Natural killer cell treated with Interleukin-12 subunit alpha and Interleukin-12 subunit beta and Interleukin-15 and Interleukin-18, amount 100 ng/mL, for 72 hours (primary cell): ENCODE data around the gene SMOC2. TPM values are rescaled to one million over a fixed set of nuclear protein-coding genes. Genes with fewer than 3 reads are reported as not detected.
"Not testable (repeated sequence)": the region's sequence is repeated elsewhere in the genome, so short reads cannot be mapped to it uniquely, and the experiment has no call there.

Experiments
- ATAC-seq, 2 donors: fragments of 150-1000 bp; cut with Tn5 transposase in 1 of 2; sonication (Bioruptor Pico), chemical (Tn5 transposase) in 1 of 2; 2 replicates each; pipeline ENCODE4 v1.10.0; 2021
- DNase-seq: peaks from one replicate; pipeline ENCODE4 v3.0.0; 2022; ENCODE audit warnings: low spot score
- H3K27ac Mint-ChIP-seq, 2 donors: 1 replicate in 1 of 2; 2 replicates in 1 of 2; pipeline ENCODE4 v1.8.0; 2022; ENCODE audit warnings: mixed read lengths in 2 of 2, mild to moderate bottlenecking in 1 of 2, moderate library complexity in 1 of 2
- H3K27me3 Mint-ChIP-seq, 2 donors: 1 replicate in 1 of 2; 2 replicates in 1 of 2; pipeline ENCODE4 v1.8.0; 2022; ENCODE audit warnings: mixed read lengths in 2 of 2
- H3K36me3 Mint-ChIP-seq: one replicate; pipeline ENCODE4 v1.8.0; 2022; ENCODE audit warnings: mixed read lengths
- H3K4me1 Mint-ChIP-seq, 2 donors: 1 replicate in 1 of 2; 2 replicates in 1 of 2; pipeline ENCODE4 v1.8.0; 2022; ENCODE audit warnings: low read depth in 2 of 2, mixed read lengths in 2 of 2, mild to moderate bottlenecking in 1 of 2
- H3K4me3 Mint-ChIP-seq: one replicate; pipeline ENCODE4 v1.8.0; 2022; ENCODE audit warnings: mixed read lengths
- H3K9me3 Mint-ChIP-seq: 2 replicates; pipeline ENCODE4 v1.8.0; 2022; ENCODE audit warnings: mixed read lengths
- total RNA-seq, 2 donors: library from RNA; stranded (reverse); gene quantifications; one replicate each; pipeline ENCODE4 v1.2.3, GENCODE V29; 2022

Gene SMOC2
- total RNA-seq, 2 donors from 2014 or later: not detected

GRCh38 chr6:168529214-168529613, 88.2 kb downstream of the SMOC2 start:
- Mint-ChIP-seq H3K36me3 (no peaks in the 10 kb centered on the region), H3K27me3 (peaks cover 0 to 10% of the 10 kb centered on the region in 2 donors), H3K27ac (no peak overlapping the region), H3K4me3 (no peak overlapping the region), H3K4me1 (no peaks in the 10 kb centered on the region), H3K9me3 (no peaks in the 10 kb centered on the region)
- ATAC-seq (no peak), DNase-seq (no peak)

GRCh38 chr6:168530653-168531071, 89.7 kb downstream of the SMOC2 start:
- no peak overlapping the region for H3K27ac Mint-ChIP-seq
- no peak overlapping the region for H3K4me3 Mint-ChIP-seq
- no peaks in the 10 kb centered on the region for H3K9me3 Mint-ChIP-seq

DNA sequence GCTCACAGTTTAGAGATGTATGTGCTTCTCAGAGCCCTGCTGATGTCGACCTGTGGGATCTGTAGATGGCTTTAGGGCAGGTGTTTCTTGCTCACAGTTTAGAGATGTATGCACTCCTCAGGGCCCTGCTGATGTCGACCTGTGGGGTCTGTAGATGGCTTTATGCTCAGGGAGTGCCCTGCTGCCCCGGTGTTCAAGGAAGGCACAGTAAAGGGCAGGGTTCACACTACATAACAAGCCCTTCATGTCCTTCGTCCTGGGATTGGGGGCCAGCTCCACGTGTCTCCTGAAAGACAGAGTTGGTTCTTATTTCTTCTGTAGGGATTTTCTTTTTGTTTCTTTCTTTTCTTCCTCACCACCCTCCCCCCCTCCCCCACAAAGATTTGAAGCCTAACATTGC, 91.1 kb downstream of the SMOC2 start:
- Mint-ChIP-seq H3K4me1 (no peaks in the 10 kb centered on the region), H3K27me3 (peaks cover 0 to 7% of the 10 kb centered on the region in 2 donors), H3K27ac (no peak overlapping the region), H3K9me3 (no peaks in the 10 kb centered on the region), H3K4me3 (no peak overlapping the region), H3K36me3 (no peaks in the 10 kb centered on the region)
- DNase-seq (no peak), ATAC-seq (peak in 1 of 2 donors; percentile 53)

More at GRCh38 chr6:168530653-168531071, 89.7 kb downstream of the SMOC2 start:
- Mint-ChIP-seq H3K27me3 (peaks cover 0 to 10% of the 10 kb centered on the region in 2 donors), H3K36me3 (no peaks in the 10 kb centered on the region), H3K4me1 (no peaks in the 10 kb centered on the region)
- no peak for ATAC-seq
- no peak for DNase-seq

GRCh38 chr6:168533414-168533813, 92.4 kb downstream of the SMOC2 start:
- ATAC-seq (no peak), DNase-seq (no peak)
- no peaks in the 10 kb centered on the region for H3K9me3 Mint-ChIP-seq
- H3K4me1 Mint-ChIP-seq: no peaks in the 10 kb centered on the region
- H3K27ac Mint-ChIP-seq: no peak overlapping the region
- no peak overlapping the region for H3K4me3 Mint-ChIP-seq
- H3K27me3 Mint-ChIP-seq: peaks cover 0 to 7% of the 10 kb centered on the region in 2 donors
- no peaks in the 10 kb centered on the region for H3K36me3 Mint-ChIP-seq

- DNase-seq (no peak), ATAC-seq (no peak)
- no peaks in the 10 kb centered on the region for H3K36me3 Mint-ChIP-seq
- H3K4me1 Mint-ChIP-seq: no peaks in the 10 kb centered on the region
- no peaks in the 10 kb centered on the region for H3K9me3 Mint-ChIP-seq
- H3K27me3 Mint-ChIP-seq: peaks cover 0 to 7% of the 10 kb centered on the region in 2 donors
- no peak overlapping the region for H3K4me3 Mint-ChIP-seq
- H3K27ac Mint-ChIP-seq: no peak overlapping the region
These were observed 93.3 kb downstream of the SMOC2 start for GRCh38 chr6:168534265-168534664.

GRCh38 chr6:168535711-168536110, 94.7 kb downstream of the SMOC2 start:
- H3K27ac Mint-ChIP-seq: no peak overlapping the region
- ATAC-seq (no peak), DNase-seq (no peak)
- H3K4me1 Mint-ChIP-seq: no peaks in the 10 kb centered on the region
- no peaks in the 10 kb centered on the region for H3K9me3 Mint-ChIP-seq
- no peak overlapping the region for H3K4me3 Mint-ChIP-seq
- H3K27me3 Mint-ChIP-seq: peaks cover 0 to 14% of the 10 kb centered on the region in 2 donors
- H3K36me3 Mint-ChIP-seq: no peaks in the 10 kb centered on the region

DNA sequence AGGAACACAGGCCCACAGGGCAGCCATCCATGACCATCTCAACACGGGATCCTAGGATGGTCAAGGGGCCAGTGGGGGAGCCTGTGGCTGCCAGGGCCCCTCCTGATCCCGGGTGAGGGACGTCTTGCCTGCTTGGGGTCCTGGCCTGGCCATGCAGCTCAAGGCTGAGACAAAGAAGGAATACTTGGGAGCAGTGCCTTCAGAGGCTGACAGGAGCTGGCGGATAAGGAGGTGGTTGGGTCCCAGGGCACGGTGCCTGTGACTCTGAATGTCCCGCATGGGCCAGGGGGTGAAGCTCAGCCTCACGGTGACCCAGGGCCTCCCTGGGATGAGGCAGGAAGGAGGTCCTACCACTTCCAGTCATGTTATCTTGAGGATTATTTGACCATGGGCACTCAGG, 95.2 kb downstream of the SMOC2 start:
- ATAC-seq (no peak), DNase-seq (no peak)
- no peak overlapping the region for H3K4me3 Mint-ChIP-seq
- peaks cover 3 to 17% of the 10 kb centered on the region in 2 donors for H3K27me3 Mint-ChIP-seq
- H3K4me1 Mint-ChIP-seq: no peaks in the 10 kb centered on the region
- no peak overlapping the region for H3K27ac Mint-ChIP-seq
- H3K36me3 Mint-ChIP-seq: no peaks in the 10 kb centered on the region
- H3K9me3 Mint-ChIP-seq: no peaks in the 10 kb centered on the region

GRCh38 chr6:168536665-168537539, 95.9 kb downstream of the SMOC2 start:
- Mint-ChIP-seq H3K4me1 (no peaks in the 10 kb centered on the region), H3K27ac (no peak overlapping the region), H3K27me3 (peaks cover 5 to 20% of the 10 kb centered on the region in 2 donors), H3K36me3 (no peaks in the 10 kb centered on the region), H3K4me3 (no peak overlapping the region), H3K9me3 (no peaks in the 10 kb centered on the region)
- peak in 1 of 2 donors; percentile 22 for ATAC-seq
- DNase-seq: no peak

GRCh38 chr6:168537540-168537884, 96.5 kb downstream of the SMOC2 start:
- Mint-ChIP-seq H3K4me3 (no peak overlapping the region), H3K36me3 (no peaks in the 10 kb centered on the region), H3K27me3 (peaks cover 5 to 23% of the 10 kb centered on the region in 2 donors), H3K9me3 (no peaks in the 10 kb centered on the region), H3K4me1 (no peaks in the 10 kb centered on the region), H3K27ac (no peak overlapping the region)
- DNase-seq (no peak), ATAC-seq (no peak)

DNA sequence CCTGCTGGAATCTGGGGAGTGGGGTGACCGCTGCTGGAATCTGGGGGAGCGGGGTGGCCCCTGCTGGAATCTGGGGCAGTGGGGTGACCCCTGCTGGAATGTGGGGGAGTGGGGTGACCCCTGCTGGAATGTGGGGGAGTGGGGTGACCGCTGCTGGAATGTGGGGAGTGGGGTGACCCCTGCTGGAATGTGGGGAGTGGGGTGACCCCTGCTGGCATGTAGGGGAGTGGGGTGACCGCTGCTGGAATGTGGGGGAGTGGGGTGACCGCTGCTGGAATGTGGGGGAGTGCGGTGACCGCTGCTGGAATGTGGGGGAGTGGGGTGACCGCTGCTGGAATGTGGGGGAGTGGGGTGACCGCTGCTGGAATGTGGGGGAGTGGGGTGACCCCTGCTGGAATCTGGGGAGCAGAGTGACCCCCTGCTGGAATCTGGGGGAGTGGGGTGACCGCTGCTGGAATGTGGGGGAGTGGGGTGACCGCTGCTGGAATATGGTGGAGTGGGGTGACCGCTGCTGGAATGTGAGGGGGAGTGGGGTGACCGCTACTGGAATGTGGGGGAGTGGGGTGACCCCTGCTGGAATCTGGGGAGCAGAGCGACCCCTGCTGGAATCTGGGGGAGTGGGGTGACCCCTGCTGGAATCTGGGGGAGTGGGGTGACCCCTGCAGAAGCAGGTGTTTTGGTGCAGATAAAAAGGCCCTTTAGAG, 97.4 kb downstream of the SMOC2 start:
- H3K9me3 Mint-ChIP-seq, H3K4me1 Mint-ChIP-seq, H3K4me3 Mint-ChIP-seq, ATAC-seq, H3K36me3 Mint-ChIP-seq, H3K27ac Mint-ChIP-seq, DNase-seq: not testable (repeated sequence)
- peaks cover 5 to 23% of the 10 kb centered on the region in 2 donors for H3K27me3 Mint-ChIP-seq

DNA sequence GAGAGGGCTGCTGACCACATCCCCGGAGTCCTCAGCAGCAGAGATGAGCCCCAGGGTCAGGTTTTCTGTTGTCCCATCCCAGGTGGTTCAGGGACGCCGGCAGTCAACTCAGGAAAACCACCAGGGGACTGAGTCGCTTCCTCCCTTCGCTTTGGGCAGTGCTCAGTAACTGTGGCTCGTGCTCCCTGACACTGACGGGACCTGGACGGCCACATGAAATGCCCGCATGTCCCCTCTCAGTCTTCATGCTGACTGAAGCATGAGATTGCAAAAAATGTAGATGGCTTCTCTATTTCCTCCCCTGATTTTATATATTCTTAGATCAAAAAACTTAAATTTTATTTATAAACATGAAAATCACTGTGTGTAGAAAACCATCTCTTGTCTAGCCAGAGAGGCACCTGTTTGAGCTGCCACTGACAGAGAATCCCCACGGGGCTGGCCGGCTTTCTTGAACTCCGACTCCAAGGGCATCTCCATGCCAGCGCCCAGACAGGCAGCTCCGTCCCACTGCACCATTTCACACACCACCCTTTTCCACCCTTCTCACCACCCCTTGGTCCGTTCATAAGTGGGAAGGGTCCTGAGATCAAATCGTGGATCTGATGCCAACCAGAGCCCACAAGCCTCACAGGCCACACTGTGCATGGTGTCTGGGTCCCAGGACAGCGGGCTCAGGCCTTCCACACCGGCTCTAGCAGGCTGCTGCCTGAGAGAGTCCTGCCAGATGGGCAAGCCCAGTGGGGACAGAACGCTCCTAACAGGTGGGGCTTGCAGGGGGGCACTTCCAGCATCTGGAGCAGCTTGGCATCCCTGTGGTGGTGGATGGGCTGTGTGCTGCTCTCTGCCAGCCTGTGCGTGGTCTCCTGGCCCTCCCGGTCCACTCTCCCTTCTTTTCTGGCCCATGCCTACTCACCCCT, 98.2 kb downstream of the SMOC2 start:
- H3K9me3 Mint-ChIP-seq: no peaks in the 10 kb centered on the region
- no peaks in the 10 kb centered on the region for H3K4me1 Mint-ChIP-seq
- no peaks in the 10 kb centered on the region for H3K36me3 Mint-ChIP-seq
- ATAC-seq: peak; percentile 20 to 34
- no peak overlapping the region for H3K4me3 Mint-ChIP-seq
- H3K27me3 Mint-ChIP-seq: peaks cover 5 to 23% of the 10 kb centered on the region in 2 donors
- no peak overlapping the region for H3K27ac Mint-ChIP-seq
- no peak for DNase-seq

GRCh38 chr6:168540713-168541291, 99.8 kb downstream of the SMOC2 start:
- H3K27ac Mint-ChIP-seq: no peak overlapping the region
- H3K9me3 Mint-ChIP-seq: no peaks in the 10 kb centered on the region
- H3K36me3 Mint-ChIP-seq: no peaks in the 10 kb centered on the region
- H3K4me1 Mint-ChIP-seq: no peaks in the 10 kb centered on the region
- H3K4me3 Mint-ChIP-seq: no peak overlapping the region
- H3K27me3 Mint-ChIP-seq: peaks cover 5 to 23% of the 10 kb centered on the region in 2 donors
- ATAC-seq: peak in 1 of 2 donors; percentile 33
- no peak for DNase-seq

DNA sequence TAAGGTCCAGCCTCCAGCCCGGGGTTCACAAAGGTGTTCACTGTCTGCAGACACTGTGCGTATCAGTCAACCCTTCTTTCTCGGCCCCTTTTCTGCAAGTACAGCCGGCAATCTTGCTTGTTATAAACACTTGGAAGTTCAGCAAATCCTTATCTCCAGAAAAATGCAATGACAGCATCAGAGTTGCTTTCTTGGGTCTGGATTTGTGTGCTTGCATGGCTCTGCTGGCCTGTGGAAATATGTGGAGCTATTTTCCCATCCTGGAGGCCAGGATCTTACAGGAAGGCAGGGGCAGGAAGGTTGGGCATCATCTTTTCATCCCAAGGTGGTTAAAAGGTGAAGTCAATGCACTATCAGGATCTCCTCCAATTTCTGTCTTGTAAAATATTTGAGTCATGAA, 100.3 kb downstream of the SMOC2 start:
- no peaks in the 10 kb centered on the region for H3K4me1 Mint-ChIP-seq
- DNase-seq: no peak

More for the DNA sequence above, 100.3 kb downstream of the SMOC2 start:
- no peak for ATAC-seq
- peaks cover 5 to 23% of the 10 kb centered on the region in 2 donors for H3K27me3 Mint-ChIP-seq
- no peaks in the 10 kb centered on the region for H3K36me3 Mint-ChIP-seq
- no peaks in the 10 kb centered on the region for H3K9me3 Mint-ChIP-seq
- no peak overlapping the region for H3K4me3 Mint-ChIP-seq
- no peak overlapping the region for H3K27ac Mint-ChIP-seq
